H1 (cell line): Measurements from ENCODE around the gene ADAMTS13. TPM values are rescaled to one million over a fixed set of nuclear protein-coding genes. Genes with fewer than 3 reads are reported as not detected.
A peak's percentile ranks its signal among the peaks of the same experiment; 100 is the strongest.

ENCODE experiments used
- CTCF ChIA-PET: fragments of 300-600 bp; sonication (Branson Sonifier 250); formaldehyde crosslinking; loops from one replicate; lab custom pipeline; 2021; ENCODE audit not compliant: partially characterized antibody; lab: Charles Lee
- POLR2A ChIA-PET: fragments of 300-600 bp; sonication (Branson Sonifier 250); formaldehyde crosslinking; loops from one replicate; lab custom pipeline; 2021; ENCODE audit warnings: inconsistent platforms; ENCODE audit not compliant: partially characterized antibody; lab: Charles Lee
- DNase-seq, 2 experiments: peaks; one replicate each; pipeline versions ENCODE4 v3.0.0 to v3.0.0-alpha.2; 2010 to 2022; ENCODE audit warnings: low spot score in 2 of 2, low read depth in 1 of 2, mixed read lengths in 1 of 2
- FAIRE-seq: peaks from 2 replicates; lab custom pipeline; 2011; peaks lifted over from hg19 to GRCh38; lab: Jason Lieb, UNC
- H2AFZ ChIP-seq: 2 replicates; pipeline ENCODE4 v1.8.1; 2012; ENCODE audit warnings: low read length, inconsistent platforms
- H2AK5ac ChIP-seq: 2 replicates; pipeline ENCODE4 v1.6.1; 2013; ENCODE audit warnings: low read depth, low read length
- H2BK120ac ChIP-seq: replicated peaks from 2 replicates; pipeline ENCODE3; 2013; ENCODE audit warnings: low read depth, low read length, inconsistent platforms
- H2BK12ac ChIP-seq: 2 replicates; pipeline ENCODE4 v1.6.1; 2013; ENCODE audit warnings: low read depth, low read length
- H2BK15ac ChIP-seq: 2 replicates; pipeline ENCODE4 v1.6.1; 2013; ENCODE audit warnings: low read length
- H2BK20ac ChIP-seq: 2 replicates; pipeline ENCODE4 v1.6.1; 2013; ENCODE audit warnings: low read length
- H2BK5ac ChIP-seq: 2 replicates; pipeline ENCODE4 v1.6.1; 2013; ENCODE audit warnings: low read depth, low read length
- H3K14ac ChIP-seq: 2 replicates; pipeline ENCODE4 v1.6.1; 2013; ENCODE audit warnings: inconsistent platforms; ENCODE audit not compliant: insufficient read length
- H3K18ac ChIP-seq: 2 replicates; pipeline ENCODE4 v1.6.1; 2013; ENCODE audit warnings: low read length; ENCODE audit errors: extremely low read depth
- H3K23ac ChIP-seq: 2 replicates; pipeline ENCODE4 v1.6.1; 2013; ENCODE audit warnings: inconsistent platforms; ENCODE audit not compliant: insufficient read length
- H3K23me2 ChIP-seq: 2 replicates; pipeline ENCODE4 v1.6.1; 2013; ENCODE audit warnings: low read depth, low read length
- H3K27ac ChIP-seq: 2 replicates; pipeline ENCODE4 v1.6.1; 2011; ENCODE audit warnings: low read depth, low read length, inconsistent platforms
- H3K27me3 ChIP-seq, 4 experiments: replicated peaks in 1 of 4; 1 replicate in 1 of 4; 2 replicates in 3 of 4; pipeline versions ENCODE4 v1.6.1 to v1.8.1; 2011 to 2013; ENCODE audit warnings: low read length in 3 of 4, mild to moderate bottlenecking in 3 of 4, inconsistent platforms in 2 of 4, mixed read lengths in 2 of 4, moderate library complexity in 1 of 4; ENCODE audit not compliant: control insufficient read depth in 3 of 4, insufficient read depth in 3 of 4; ENCODE audit errors: extremely low read depth in 1 of 4
- H3K36me3 ChIP-seq, 4 experiments: 2 replicates each; pipeline versions ENCODE4 v1.6.1 to v1.8.1; 2011 to 2013; ENCODE audit warnings: mild to moderate bottlenecking in 4 of 4, low read length in 3 of 4, moderate library complexity in 2 of 4, control low read depth in 1 of 4, inconsistent platforms in 1 of 4; ENCODE audit not compliant: insufficient read depth in 4 of 4, control insufficient read depth in 2 of 4
- H3K4ac ChIP-seq: replicated peaks from 2 replicates; pipeline ENCODE3; 2013; ENCODE audit warnings: low read length, low read depth, mixed read lengths, inconsistent platforms; ENCODE audit not compliant: insufficient read length
- H3K4me1 ChIP-seq, 4 experiments: replicated peaks in 1 of 4; 1 replicate in 1 of 4; 2 replicates in 3 of 4; pipeline versions ENCODE4 v1.6.1 to v1.8.1; 2011 to 2013; ENCODE audit warnings: low read length in 3 of 4, inconsistent platforms in 2 of 4, mixed read lengths in 1 of 4; ENCODE audit not compliant: insufficient read depth in 4 of 4, control insufficient read depth in 3 of 4
- H3K4me2 ChIP-seq, 2 experiments: 2 replicates each; pipeline versions ENCODE4 v1.6.1 to v1.8.1; 2011 to 2013; ENCODE audit warnings: low read depth in 2 of 2, low read length in 2 of 2, control low read depth in 1 of 2, inconsistent platforms in 1 of 2, mild to moderate bottlenecking in 1 of 2; ENCODE audit not compliant: insufficient read depth in 1 of 2
- H3K4me3 ChIP-seq, 4 experiments: fragments of 200-600, 300-600 bp in 1 of 4; sonication (generic), shearing (Covaris generic), sonication (Bioruptor Twin) in 1 of 4; 2 replicates each; pipeline versions ENCODE4 v1.5.1 to v1.8.1; 2011 to 2016; ENCODE audit warnings: low read length in 4 of 4, low read depth in 3 of 4, control low read depth in 2 of 4, inconsistent platforms in 2 of 4, mild to moderate bottlenecking in 2 of 4, mixed read lengths in 1 of 4, moderate library complexity in 1 of 4; ENCODE audit not compliant: insufficient read depth in 2 of 4; ENCODE audit errors: extremely low read depth in 1 of 4
- H3K56ac ChIP-seq: replicated peaks from 2 replicates; pipeline ENCODE3; 2013; ENCODE audit warnings: low read depth, mild to moderate bottlenecking, mixed read lengths, low read length, inconsistent platforms; ENCODE audit not compliant: insufficient read length
- H3K79me1 ChIP-seq: 2 replicates; pipeline ENCODE4 v1.6.1; 2013; ENCODE audit warnings: low read depth, low read length, control low read depth
- H3K79me2 ChIP-seq, 2 experiments: 2 replicates each; pipeline versions ENCODE4 v1.6.1 to v1.8.1; 2012 to 2013; ENCODE audit warnings: low read length in 2 of 2, mild to moderate bottlenecking in 2 of 2, inconsistent platforms in 1 of 2; ENCODE audit not compliant: insufficient read depth in 2 of 2, control insufficient read depth in 1 of 2
- H3K9ac ChIP-seq, 4 experiments: replicated peaks in 1 of 4; 1 replicate in 1 of 4; 2 replicates in 3 of 4; pipeline versions ENCODE4 v1.6.1 to v1.8.1; 2011 to 2013; ENCODE audit warnings: low read depth in 3 of 4, low read length in 3 of 4, control low read depth in 2 of 4, mild to moderate bottlenecking in 2 of 4, moderate library complexity in 2 of 4, inconsistent platforms in 1 of 4; ENCODE audit errors: extremely low read depth in 1 of 4
- H3K9me3 ChIP-seq, 2 experiments: 2 replicates each; pipeline versions ENCODE4 v1.6.1 to v1.8.1; 2012 to 2013; ENCODE audit warnings: mild to moderate bottlenecking in 2 of 2, moderate library complexity in 2 of 2, control low read depth in 1 of 2, inconsistent platforms in 1 of 2, low read depth in 1 of 2, low read length in 1 of 2, mixed read lengths in 1 of 2; ENCODE audit not compliant: insufficient read depth in 2 of 2
- H4K20me1 ChIP-seq, 2 experiments: replicated peaks in 1 of 2; 2 replicates each; pipeline versions ENCODE3 to v1.8.1; 2011 to 2013; ENCODE audit warnings: inconsistent platforms in 2 of 2, low read length in 2 of 2, mild to moderate bottlenecking in 1 of 2; ENCODE audit not compliant: insufficient read depth in 2 of 2, control insufficient read depth in 1 of 2
- H4K5ac ChIP-seq: 2 replicates; pipeline ENCODE4 v1.6.1; 2013; ENCODE audit warnings: low read length, low read depth, mixed read lengths, inconsistent platforms; ENCODE audit not compliant: insufficient read length
- H4K8ac ChIP-seq: 2 replicates; pipeline ENCODE4 v1.8.0; 2013; ENCODE audit warnings: mild to moderate bottlenecking, moderate library complexity, low read length, inconsistent platforms; ENCODE audit not compliant: insufficient read depth; ENCODE audit errors: extremely low read depth
- H4K91ac ChIP-seq: replicated peaks from 2 replicates; pipeline ENCODE3; 2013; ENCODE audit warnings: low read length, mixed read lengths, inconsistent platforms; ENCODE audit not compliant: insufficient read length
- CTCF ChIP-seq, 3 experiments: IDR thresholded peaks; 1 replicate in 2 of 3; 2 replicates in 1 of 3; pipeline versions ENCODE4 v1.5.1 to v1.6.1; 2011; ENCODE audit warnings: low read length in 3 of 3, mild to moderate bottlenecking in 3 of 3, inconsistent platforms in 2 of 3, low read depth in 1 of 3, moderate library complexity in 1 of 3; ENCODE audit not compliant: insufficient read depth in 1 of 3; ENCODE audit errors: control extremely low read depth in 1 of 3
- RAD21 ChIP-seq, 2 experiments: IDR thresholded peaks in 1 of 2; conservative IDR thresholded peaks in 1 of 2; 2 replicates each; pipeline ENCODE4 v1.6.1; 2011; ENCODE audit warnings: low read depth in 2 of 2, low read length in 2 of 2, improper control_type of control experiment in 1 of 2, inconsistent platforms in 1 of 2, mild to moderate bottlenecking in 1 of 2, moderate library complexity in 1 of 2
- RFX5 ChIP-seq: IDR thresholded peaks from 2 replicates; pipeline ENCODE4 v1.6.1; 2011; ENCODE audit warnings: low read depth, low read length, improper control_type of control experiment, borderline replicate concordance
- WGBS, 2 experiments: shearing (Covaris generic) in 1 of 2; methylation state at CpG; one replicate each; pipeline versions ENCODE4 v1.1.6 to v1.1.7; 2013 to 2015; ENCODE audit warnings: low lambda C conversion rate in 2 of 2, mixed read lengths in 2 of 2, inconsistent platforms in 1 of 2, low coverage in 1 of 2, missing lambda C conversion rate in 1 of 2; ENCODE audit not compliant: insufficient replicate concordance in 2 of 2, insufficient coverage in 1 of 2, insufficient read length in 1 of 2; ENCODE audit errors: extremely low coverage in 1 of 2, missing lambda C conversion rate in 1 of 2; 5-methylcytosine and 5-hydroxymethylcytosine counted together
- polyA plus RNA-seq, 7 experiments: library from polyadenylated mRNA; depleted of rRNA in 3 of 7; stranded (reverse) in 5 of 7; unstranded in 2 of 7; fragments of >200 nt in 5 of 7; fragments of 200-250 nt in 2 of 7; gene quantifications; 1 replicate in 5 of 7; 2 replicates in 1 of 7; 4 replicates in 1 of 7; pipeline versions ENCODE4 v1.2.1 to v1.2.3, GENCODE V29; 2011 to 2013; ENCODE audit warnings: missing spikeins in 2 of 7, mixed read lengths in 2 of 7
- total RNA-seq: library from RNA; stranded (reverse); fragmentation: NEBNext Ultra II Directional; extraction: Animal tissue kit (Norgen Biotek cat#: 25700); gene quantifications from 2 replicates; pipeline ENCODE4 v1.2.1, GENCODE V29; 2021

ADAMTS13 gene
- total and polyA plus RNA-seq, 2 of the 8 experiments (the other 6 are each of a cell fraction or from before 2014, with no cell fraction given): 4.4 to 5.8 TPM

DNA sequence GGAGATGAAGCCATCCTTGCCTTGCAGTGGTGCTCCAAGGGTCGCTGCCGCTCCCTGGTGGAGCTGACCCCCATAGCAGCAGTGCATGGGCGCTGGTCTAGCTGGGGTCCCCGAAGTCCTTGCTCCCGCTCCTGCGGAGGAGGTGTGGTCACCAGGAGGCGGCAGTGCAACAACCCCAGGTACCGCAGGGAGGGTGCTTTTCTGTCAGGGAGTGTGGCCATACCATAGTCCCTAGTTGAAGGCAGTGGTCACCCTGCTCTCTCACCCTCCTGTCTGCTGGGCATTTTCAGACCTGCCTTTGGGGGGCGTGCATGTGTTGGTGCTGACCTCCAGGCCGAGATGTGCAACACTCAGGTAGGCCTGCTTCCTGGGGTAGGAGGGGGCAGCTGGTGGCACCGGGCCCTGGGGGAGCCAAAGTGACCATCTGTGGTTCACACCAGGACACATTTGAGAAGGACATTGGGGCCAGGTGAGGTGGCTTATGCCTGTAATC, 11.2 kb downstream of the ADAMTS13 start:
- H3K27ac ChIP-seq: no peak overlapping the region
- H3K4me1 ChIP-seq: no peaks in the 10 kb centered on the region
- H2BK20ac ChIP-seq: no peak overlapping the region
- no peak overlapping the region for H3K9ac ChIP-seq
- no peak overlapping the region for H3K23ac ChIP-seq
- no peak overlapping the region for H4K5ac ChIP-seq
- H3K79me1 ChIP-seq: no peaks in the 10 kb centered on the region
- H3K18ac ChIP-seq: no peak overlapping the region; the same call in 1 of the 2 replicates
- WGBS, 2 experiments: 88% methylated on average over 11 of the region's 11 CpGs; no CpG with 5 or more reads in 1 of the 2 experiments
- H2AFZ ChIP-seq: no peak overlapping the region
- no peak overlapping the region for H3K4ac ChIP-seq
- no peak overlapping the region for H4K8ac ChIP-seq
- peaks cover 7% of the 10 kb centered on the region; the same call in 1 of the 2 replicates for H3K23me2 ChIP-seq
- H3K79me2 ChIP-seq: no peaks in the 10 kb centered on the region
- ChIA-PET POLR2A (interaction anchor here (0.9 kb wide), 1 partner anchor 85 kb away, joined by 3 read pairs; no protein-coding TSS in a partner anchor), CTCF (interaction anchor here (0.6 to 4.9 kb wide), 5 partner anchors 10 to 69 kb away, joined by 3 to 35 read pairs (median 4); partner anchors contain the start of genes ADAMTS13 and STKLD1)
- no peaks in the 10 kb centered on the region for H3K9me3 ChIP-seq
- H3K14ac ChIP-seq: no peak overlapping the region
- no peak overlapping the region for H2BK15ac ChIP-seq
- no peak overlapping the region for H2BK12ac ChIP-seq
- H2BK5ac ChIP-seq: no peak overlapping the region
- no peak overlapping the region for H3K4me2 ChIP-seq
- DNase-seq: no peak
- H3K56ac ChIP-seq: no peak overlapping the region
- H4K91ac ChIP-seq: no peak overlapping the region
- no peak overlapping the region for H2BK120ac ChIP-seq
- H3K36me3 ChIP-seq: no peaks in the 10 kb centered on the region
- no peak overlapping the region for H2AK5ac ChIP-seq
- FAIRE-seq: no peak
- TF ChIP-seq CTCF (IDR thresholded peaks at IDR 0.05; ENCODE audit: control extremely low read depth in 1 of 3, insufficient read depth in 1 of 3, low read depth in 1 of 3, low read length in 3 of 3) (peak in 2 of 3 experiments; percentile 27 to 34; a peak in 3 of 4 replicates), RFX5 (no peak), RAD21 (IDR thresholded peaks at IDR 0.05 in 1 of 2, conservative IDR thresholded peaks at IDR 0.05 in 1 of 2; ENCODE audit: low read depth in 2 of 2, low read length in 2 of 2) (peak; percentile 16 to 22; a peak in 1 of 4 replicates)
- no peaks in the 10 kb centered on the region for H4K20me1 ChIP-seq
- H3K4me3 ChIP-seq: no peak overlapping the region
- peaks cover 0 to 3% (median 3%) of the 10 kb centered on the region in 4 experiments; a peak in 4 of 7 replicates for H3K27me3 ChIP-seq
